Endothelial cell (in vitro differentiated cells): ENCODE results near the gene TNFSF8. TPM values are rescaled to one million over a fixed set of nuclear protein-coding genes. Genes with fewer than 3 reads are reported as not detected.

ENCODE experiments used
- DNase-seq: peaks from one replicate; pipeline ENCODE4 v3.0.0; 2021; ENCODE audit warnings: low spot score
- H3K27ac Mint-ChIP-seq: one replicate; pipeline ENCODE4 v1.8.0; 2021; ENCODE audit warnings: mixed read lengths, inconsistent platforms; ENCODE audit not compliant: unreplicated experiment
- H3K27me3 Mint-ChIP-seq: one replicate; pipeline ENCODE4 v1.8.0; 2021; ENCODE audit warnings: mild to moderate bottlenecking, moderate library complexity, mixed read lengths, inconsistent platforms; ENCODE audit not compliant: unreplicated experiment
- H3K36me3 Mint-ChIP-seq: one replicate; pipeline ENCODE4 v1.8.0; 2021; ENCODE audit warnings: mild to moderate bottlenecking, low read depth, mixed read lengths, inconsistent platforms; ENCODE audit not compliant: unreplicated experiment
- H3K4me1 Mint-ChIP-seq: one replicate; pipeline ENCODE4 v1.8.0; 2021; ENCODE audit warnings: mild to moderate bottlenecking, mixed read lengths, inconsistent platforms; ENCODE audit not compliant: unreplicated experiment
- H3K4me3 Mint-ChIP-seq: one replicate; pipeline ENCODE4 v1.8.0; 2021; ENCODE audit warnings: mild to moderate bottlenecking, mixed read lengths, inconsistent platforms; ENCODE audit not compliant: unreplicated experiment
- H3K9me3 Mint-ChIP-seq: one replicate; pipeline ENCODE4 v1.8.0; 2021; ENCODE audit warnings: mixed read lengths, inconsistent platforms; ENCODE audit not compliant: unreplicated experiment
- CTCF ChIP-seq: fragments of 200-600 bp; sonication (generic); IDR thresholded peaks from one replicate; pipeline ENCODE4 v1.5.0; 2021; ENCODE audit warnings: antibody characterized with exemption; ENCODE audit not compliant: unreplicated experiment
- total RNA-seq: library from RNA; stranded (reverse); fragmentation: NEBNext Ultra II Directional; extraction: Animal tissue kit (Norgen Biotek cat#: 25700); gene quantifications from one replicate; pipeline ENCODE4 v1.2.1, GENCODE V29; 2021; ENCODE audit not compliant: unreplicated experiment

TNFSF8 gene
- total RNA-seq, 1 donor from 2014 or later, result not detected

GRCh38 chr9:114968671-114969070 lies 38.3 kb upstream of the TNFSF8 start:
- TF ChIP-seq CTCF, result no peak
- H3K27me3 Mint-ChIP-seq, result no peaks in the 10 kb centered on the region
- H3K9me3 Mint-ChIP-seq, result no peaks in the 10 kb centered on the region
- H3K4me1 Mint-ChIP-seq, result no peaks in the 10 kb centered on the region
- H3K36me3 Mint-ChIP-seq, result no peaks in the 10 kb centered on the region
- no peak overlapping the region for H3K4me3 Mint-ChIP-seq
- no peak for DNase-seq
- H3K27ac Mint-ChIP-seq, result no peak overlapping the region

- TF ChIP-seq CTCF, result no peak
- Mint-ChIP-seq H3K27me3 (peaks cover 1% of the 10 kb centered on the region), H3K36me3 (peaks cover 9% of the 10 kb centered on the region), H3K4me1 (no peaks in the 10 kb centered on the region), H3K4me3 (no peak overlapping the region), H3K9me3 (peaks cover 7% of the 10 kb centered on the region), H3K27ac (no peak overlapping the region)
- DNase-seq, result no peak
These were observed 35.2 kb upstream of the TNFSF8 start for GRCh38 chr9:114965564-114965963.

- H3K4me1 Mint-ChIP-seq, result peaks cover 5% of the 10 kb centered on the region
- no peak for TF ChIP-seq CTCF
- H3K27ac Mint-ChIP-seq, result no peak overlapping the region
- H3K9me3 Mint-ChIP-seq, result peaks cover 7% of the 10 kb centered on the region
- peaks cover 12% of the 10 kb centered on the region for H3K36me3 Mint-ChIP-seq
- no peak for DNase-seq
- peaks cover 1% of the 10 kb centered on the region for H3K27me3 Mint-ChIP-seq
- no peak overlapping the region for H3K4me3 Mint-ChIP-seq
These were observed 32.4 kb upstream of the TNFSF8 start for GRCh38 chr9:114962809-114963208.

- H3K27me3 Mint-ChIP-seq, result peaks cover 4% of the 10 kb centered on the region
- H3K36me3 Mint-ChIP-seq, result peaks cover 12% of the 10 kb centered on the region
- peaks cover 7% of the 10 kb centered on the region for H3K9me3 Mint-ChIP-seq
- no peak for TF ChIP-seq CTCF
- DNase-seq, result no peak
- peaks cover 12% of the 10 kb centered on the region for H3K4me1 Mint-ChIP-seq
- no peak overlapping the region for H3K4me3 Mint-ChIP-seq
- no peak overlapping the region for H3K27ac Mint-ChIP-seq
These were observed 29.9 kb upstream of the TNFSF8 start for GRCh38 chr9:114960276-114960675.

GRCh38 chr9:114958844-114959235 lies 28.4 kb upstream of the TNFSF8 start:
- Mint-ChIP-seq H3K9me3 (peaks cover 7% of the 10 kb centered on the region), H3K27me3 (peaks cover 4% of the 10 kb centered on the region), H3K27ac (no peak overlapping the region), H3K4me3 (no peak overlapping the region), H3K4me1 (peaks cover 20% of the 10 kb centered on the region), H3K36me3 (peaks cover 12% of the 10 kb centered on the region)
- no peak for DNase-seq
- no peak for TF ChIP-seq CTCF
